ENCODE data around the gene CASQ2. TPM values are rescaled to one million over a fixed set of nuclear protein-coding genes. Genes with fewer than 3 reads are reported as not detected.
A peak's percentile ranks its signal among the peaks of the same experiment; 100 is the strongest.

The CASQ2 gene
- total and polyA plus RNA-seq, 12 donors: 0.14 to 4.1 (median 0.34) TPM; not detected in 2

- WGBS, 4 donors: 60 to 73% (median 69%) methylated on average over 2 of the region's 2 CpGs
- Histone ChIP-seq H3K4me3 (no peak overlapping the region), H3K9me3 (replicated peaks in 1 of 3) (no peaks in the 10 kb centered on the region), H3K36me3 (replicated peaks in 1 of 2) (no peaks in the 10 kb centered on the region), H3K4me1 (replicated peaks in 1 of 2) (peaks cover 0 to 16% of the 10 kb centered on the region in 2 donors), H3K27me3 (no peaks in the 10 kb centered on the region), H3K27ac (peak overlapping the region in 1 of 5 donors; percentile 13)
- TF ChIP-seq POLR2A (IDR thresholded peaks at IDR 0.05): no peak
- no peak for TF ChIP-seq CTCF (IDR thresholded peaks at IDR 0.05)
- DNase-seq: peak in 4 of 7 donors; percentile 33 to 72 (median 39)
- intact Hi-C loops (cut with DNase I): no loop called here
These were observed 42.9 kb downstream of the CASQ2 start for GRCh38 chr1:115725600-115725999.

GRCh38 chr1:115723756-115724155 lies 44.8 kb downstream of the CASQ2 start:
- H3K27me3 ChIP-seq: no peaks in the 10 kb centered on the region
- H3K9me3 ChIP-seq (replicated peaks in 1 of 3): no peaks in the 10 kb centered on the region
- 77 to 85% (median 81%) methylated on average over 5 of the region's 5 CpGs for WGBS, 4 donors
- intact Hi-C loops (cut with DNase I): no loop called here
- H3K27ac ChIP-seq: no peak overlapping the region
- TF ChIP-seq POLR2A (IDR thresholded peaks at IDR 0.05) (no peak), CTCF (IDR thresholded peaks at IDR 0.05) (no peak)
- no peak overlapping the region for H3K4me3 ChIP-seq
- peaks cover 0 to 16% of the 10 kb centered on the region in 2 donors for H3K4me1 ChIP-seq (replicated peaks in 1 of 2)
- no peak for DNase-seq
- no peaks in the 10 kb centered on the region for H3K36me3 ChIP-seq (replicated peaks in 1 of 2)

GRCh38 chr1:115722221-115722620 lies 46.3 kb downstream of the CASQ2 start:
- Histone ChIP-seq H3K9me3 (replicated peaks in 1 of 3) (no peaks in the 10 kb centered on the region), H3K36me3 (replicated peaks in 1 of 2) (no peaks in the 10 kb centered on the region), H3K4me1 (replicated peaks in 1 of 2) (peaks cover 0 to 10% of the 10 kb centered on the region in 2 donors), H3K27ac (no peak overlapping the region), H3K4me3 (no peak overlapping the region), H3K27me3 (no peaks in the 10 kb centered on the region)
- 86 to 100% (median 90%) methylated on average over 1 of the region's 1 CpG for WGBS, 4 donors
- DNase-seq: no peak
- no peak for TF ChIP-seq CTCF (IDR thresholded peaks at IDR 0.05)
- TF ChIP-seq POLR2A (IDR thresholded peaks at IDR 0.05): no peak
- intact Hi-C loops (cut with DNase I): no loop called here

GRCh38 chr1:115719285-115719684 lies 49.2 kb downstream of the CASQ2 start:
- intact Hi-C loops (cut with DNase I): loop anchor here in 1 of 2 donors (10.0 kb wide), 1 partner anchor 46 kb away; the partner anchor contains the start of gene CASQ2

More at GRCh38 chr1:115719285-115719684, 49.2 kb downstream of the CASQ2 start:
- H3K4me1 ChIP-seq (replicated peaks in 1 of 2): no peaks in the 10 kb centered on the region
- peak in 1 of 7 donors; percentile 57 for DNase-seq
- H3K27me3 ChIP-seq: no peaks in the 10 kb centered on the region
- TF ChIP-seq POLR2A (IDR thresholded peaks at IDR 0.05) (no peak), CTCF (IDR thresholded peaks at IDR 0.05) (no peak)
- H3K36me3 ChIP-seq (replicated peaks in 1 of 2): no peaks in the 10 kb centered on the region
- no peak overlapping the region for H3K4me3 ChIP-seq
- no peaks in the 10 kb centered on the region for H3K9me3 ChIP-seq (replicated peaks in 1 of 3)
- 87 to 92% (median 90%) methylated on average over 7 of the region's 7 CpGs for WGBS, 4 donors
- no peak overlapping the region for H3K27ac ChIP-seq
